VCaP (cell line): ENCODE measurements around the gene LIN28A.

ENCODE experiments used
- H3K27ac ChIP-seq: fragments of 450-650 bp; 2 replicates; pipeline ENCODE4 v1.5.1; 2017
- CTCF ChIP-seq: fragments of 450-650 bp; conservative IDR thresholded peaks from 2 replicates; pipeline ENCODE4 v1.5.1; 2017; ENCODE audit warnings: mild to moderate bottlenecking, moderate library complexity

The LIN28A gene

GRCh38 chr1:26391450-26391849 is 19.2 kb upstream of the LIN28A start:
- peak; percentile 57 for TF ChIP-seq CTCF
- peak overlapping the region; percentile 58 for H3K27ac ChIP-seq

GRCh38 chr1:26395754-26396153 is 14.9 kb upstream of the LIN28A start:
- no peak for TF ChIP-seq CTCF

GRCh38 chr1:26399034-26399433 is 11.6 kb upstream of the LIN28A start:
- TF ChIP-seq CTCF, result no peak
- no peak overlapping the region for H3K27ac ChIP-seq

More at GRCh38 chr1:26395754-26396153, 14.9 kb upstream of the LIN28A start:
- H3K27ac ChIP-seq, result no peak overlapping the region

GRCh38 chr1:26401891-26402290 is 8.7 kb upstream of the LIN28A start:
- TF ChIP-seq CTCF, result no peak

GRCh38 chr1:26403656-26404055 is 7.0 kb upstream of the LIN28A start:
- no peak for TF ChIP-seq CTCF

More at GRCh38 chr1:26401891-26402290, 8.7 kb upstream of the LIN28A start:
- H3K27ac ChIP-seq, result no peak overlapping the region

GRCh38 chr1:26404641-26405040 is 6.0 kb upstream of the LIN28A start:
- TF ChIP-seq CTCF, result no peak
- H3K27ac ChIP-seq, result no peak overlapping the region

More at GRCh38 chr1:26403656-26404055, 7.0 kb upstream of the LIN28A start:
- H3K27ac ChIP-seq, result no peak overlapping the region

GRCh38 chr1:26405281-26405915 is 5.2 kb upstream of the LIN28A start:
- H3K27ac ChIP-seq, result no peak overlapping the region
- no peak for TF ChIP-seq CTCF
